Stimulated activated CD4-positive, alpha-beta T cell treated with anti-CD3 and anti-CD28 coated beads, Interleukin-15, amount 100 ng/mL, for 1 hour (primary cell): ENCODE data around the gene EIF2AK3.
"Not testable (repeated sequence)": the region's sequence is repeated elsewhere in the genome, so short reads cannot be mapped to it uniquely, and the experiment has no call there.

Experiments
- DNase-seq, 2 donors: peaks; one replicate each; pipeline ENCODE4 v3.0.0-alpha.2; 2020; ENCODE audit warnings: low read depth in 1 of 2, low spot score in 1 of 2

Gene EIF2AK3

GRCh38 chr2:88637464-88637863 is 10.2 kb upstream of the EIF2AK3 start:
- no peak for DNase-seq

DNA sequence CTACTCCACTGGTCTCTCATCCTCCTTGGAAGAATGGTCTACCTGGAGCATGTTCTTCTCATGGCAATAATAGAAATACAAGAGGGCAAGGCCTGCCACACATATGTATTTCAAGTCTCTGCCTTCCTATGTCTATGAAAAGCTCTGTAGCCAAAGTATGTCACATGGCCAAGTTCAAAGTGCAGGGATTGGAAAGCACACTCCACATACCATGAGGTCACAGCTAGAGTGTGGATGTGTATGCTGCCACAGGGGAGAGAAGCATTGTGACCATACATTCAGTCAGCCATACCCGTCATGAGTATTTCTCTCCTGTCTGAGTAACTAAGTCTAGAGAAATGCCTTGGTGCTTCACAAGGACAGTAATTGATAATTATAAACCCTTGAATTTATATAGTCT is 8.8 kb upstream of the EIF2AK3 start:
- DNase-seq: no peak

DNA sequence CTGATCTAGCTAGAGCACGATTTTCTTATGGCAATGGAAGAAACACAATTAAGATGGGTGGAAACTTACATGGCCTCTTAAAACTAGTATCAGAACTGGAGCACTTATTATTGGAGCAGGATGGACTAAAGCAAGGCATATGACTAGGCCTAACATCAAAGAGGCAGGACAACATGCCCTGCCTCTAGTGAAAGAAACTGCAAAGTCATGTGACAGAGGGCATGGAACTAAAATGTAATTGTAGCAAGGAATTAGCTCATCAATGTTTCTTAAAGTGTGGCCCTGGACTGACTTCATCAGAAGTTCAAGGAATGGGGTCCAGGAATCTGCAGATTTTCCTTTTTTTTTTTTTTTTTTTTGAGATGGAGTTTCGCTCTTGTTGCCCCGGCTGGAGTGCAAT is 5.3 kb upstream of the EIF2AK3 start:
- no peak for DNase-seq

- DNase-seq: no peak
Measured at GRCh38 chr2:88628571-88628939, 1.3 kb upstream of the EIF2AK3 start.

GRCh38 chr2:88627856-88628570 is 749 bp upstream of the EIF2AK3 start:
- peak; percentile 45 to 51 for DNase-seq

DNA sequence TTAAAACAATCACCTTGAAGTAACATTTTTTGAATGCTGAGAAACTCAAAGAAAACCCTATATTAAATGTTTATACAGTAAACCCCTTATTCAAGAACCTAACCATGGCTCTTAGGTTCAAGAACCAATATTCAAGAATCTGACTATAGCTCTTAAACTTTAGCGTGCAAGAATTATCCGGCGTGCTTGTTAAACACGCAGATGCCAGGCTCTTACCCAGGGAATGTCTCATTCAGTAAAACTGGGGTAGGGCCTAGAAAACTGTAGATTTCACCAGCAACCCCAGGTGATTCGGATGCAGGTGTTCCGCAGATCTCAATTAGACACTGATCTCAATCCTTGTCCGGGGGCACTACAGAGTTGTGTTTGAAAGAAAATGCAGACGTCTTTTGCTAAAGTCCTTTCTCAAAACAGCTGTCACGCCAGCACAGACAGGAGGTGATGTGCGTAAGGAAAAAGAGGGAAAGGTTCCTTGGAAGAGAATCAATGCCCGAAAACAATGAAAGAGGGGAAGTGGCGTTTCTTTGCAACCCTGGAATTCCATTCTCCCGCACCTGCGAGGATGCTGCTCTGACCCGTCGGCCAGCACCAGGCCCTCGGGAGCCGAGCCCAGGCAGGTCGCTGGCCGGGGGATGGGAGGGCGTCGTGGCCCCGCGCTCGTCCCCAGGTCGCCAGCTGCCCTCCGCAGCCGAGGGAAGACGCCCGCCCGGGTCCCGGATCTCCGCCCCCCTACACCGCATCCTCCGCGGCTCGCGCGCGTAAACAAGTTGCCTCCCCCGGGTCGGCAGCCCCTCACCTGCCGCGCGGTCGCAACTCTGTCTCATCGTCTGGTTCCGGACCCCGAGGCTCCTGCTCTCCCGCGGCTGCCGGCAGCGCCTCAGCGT is 851 bp downstream of the EIF2AK3 start:
- DNase-seq: peak; percentile 13 to 35

DNA sequence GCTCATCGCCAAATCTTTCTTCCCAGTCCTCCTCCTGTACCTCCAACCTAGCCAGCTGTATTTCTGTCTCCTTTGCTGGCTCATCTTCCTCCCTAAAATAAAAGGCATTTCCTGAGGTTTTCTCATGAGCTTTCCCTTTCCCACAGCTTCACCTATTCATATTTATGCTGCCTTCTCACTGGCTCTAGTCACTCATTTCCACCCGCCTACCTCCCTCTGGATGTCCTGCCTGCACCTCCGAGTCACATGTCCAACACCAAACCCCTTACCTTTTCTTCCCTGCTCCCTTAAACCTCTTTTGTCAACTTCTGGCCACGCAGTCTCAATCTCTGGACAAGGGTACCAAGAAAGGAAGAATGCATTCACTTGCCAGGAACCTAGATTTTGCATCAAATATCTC is 2.8 kb downstream of the EIF2AK3 start:
- no peak for DNase-seq

GRCh38 chr2:88623831-88624465 is 3.3 kb downstream of the EIF2AK3 start:
- DNase-seq: not testable (repeated sequence)

GRCh38 chr2:88622307-88622706 is 5.0 kb downstream of the EIF2AK3 start:
- no peak for DNase-seq

- no peak for DNase-seq
Measured at GRCh38 chr2:88621432-88621831, 5.8 kb downstream of the EIF2AK3 start.

- DNase-seq: no peak
Measured at GRCh38 chr2:88620015-88620414, 7.2 kb downstream of the EIF2AK3 start.

DNA sequence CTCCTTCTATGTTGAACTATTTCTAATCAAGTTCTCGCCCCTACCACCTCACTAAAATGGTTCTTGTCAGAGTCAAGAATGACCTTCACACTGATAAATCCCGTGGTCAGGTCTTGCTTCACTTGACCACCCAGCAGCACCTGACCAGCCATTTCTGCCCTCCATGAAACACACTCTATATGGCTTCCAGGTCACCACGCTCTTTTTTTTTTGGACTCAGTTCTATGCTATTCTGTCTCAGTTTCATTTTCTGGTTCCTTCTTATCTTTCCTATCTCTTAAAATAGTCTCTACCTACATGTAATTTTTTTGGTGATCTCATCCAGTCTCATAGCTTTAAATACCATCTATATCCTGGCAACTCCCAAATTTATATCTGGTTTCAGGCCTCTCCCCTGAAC is 11.4 kb downstream of the EIF2AK3 start:
- DNase-seq: no peak

GRCh38 chr2:88614497-88615157 is 12.6 kb downstream of the EIF2AK3 start:
- DNase-seq: no peak

- no peak for DNase-seq
Measured at GRCh38 chr2:88613921-88614320, 13.3 kb downstream of the EIF2AK3 start.

- no peak for DNase-seq
Measured at GRCh38 chr2:88608184-88608583, 19.1 kb downstream of the EIF2AK3 start.

- no peak for DNase-seq
Measured at GRCh38 chr2:88607416-88607815, 19.8 kb downstream of the EIF2AK3 start.

DNA sequence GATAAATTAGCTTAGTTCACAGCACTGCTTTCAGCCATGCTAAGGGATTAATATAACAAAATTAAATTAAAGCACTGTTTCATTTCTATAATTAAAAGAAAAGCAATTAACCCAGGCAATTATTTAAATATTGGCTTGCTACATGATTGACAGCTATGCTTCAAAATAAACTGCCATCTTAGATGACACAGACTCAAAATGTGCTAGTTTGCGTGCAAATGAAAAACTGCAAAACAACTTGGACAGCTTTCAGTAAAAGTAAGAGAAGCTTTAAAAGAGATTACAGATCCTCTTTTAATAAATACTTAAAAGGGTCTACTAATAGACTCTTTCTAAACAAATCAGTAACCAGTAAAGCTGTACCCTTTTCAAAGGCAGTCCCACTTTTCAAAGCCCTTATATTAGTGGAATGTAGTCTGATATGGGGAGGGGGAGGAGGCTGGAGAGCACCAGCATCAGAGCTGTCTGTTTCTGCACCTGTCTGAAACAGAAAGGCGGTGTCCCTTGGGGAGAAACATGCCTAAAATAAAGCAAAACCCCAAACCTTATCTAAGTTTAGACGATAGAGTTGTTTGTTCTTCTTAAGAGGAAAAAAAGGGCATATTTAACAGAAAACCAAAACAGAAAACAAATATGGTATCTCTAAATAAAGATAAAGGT is 20.8 kb downstream of the EIF2AK3 start:
- no peak for DNase-seq

DNA sequence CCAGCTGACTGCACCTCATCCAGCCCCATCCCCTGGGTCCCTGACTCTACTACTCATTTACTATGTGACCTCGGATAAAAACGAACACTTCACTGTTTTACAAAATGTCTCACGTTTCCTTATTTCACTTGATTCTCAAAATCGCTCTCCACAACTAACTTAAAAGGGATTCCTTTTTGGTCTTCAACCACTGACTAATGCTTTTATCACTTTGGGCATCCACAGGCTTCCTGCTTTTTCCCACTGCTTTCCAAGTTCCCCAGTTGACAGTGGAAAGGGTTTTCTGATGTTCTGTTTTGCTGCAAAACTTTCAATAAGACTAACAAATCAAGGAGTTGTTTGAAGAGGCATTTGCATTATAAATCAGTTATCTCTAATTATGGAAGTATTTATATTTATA is 24.1 kb downstream of the EIF2AK3 start:
- DNase-seq: no peak

DNA sequence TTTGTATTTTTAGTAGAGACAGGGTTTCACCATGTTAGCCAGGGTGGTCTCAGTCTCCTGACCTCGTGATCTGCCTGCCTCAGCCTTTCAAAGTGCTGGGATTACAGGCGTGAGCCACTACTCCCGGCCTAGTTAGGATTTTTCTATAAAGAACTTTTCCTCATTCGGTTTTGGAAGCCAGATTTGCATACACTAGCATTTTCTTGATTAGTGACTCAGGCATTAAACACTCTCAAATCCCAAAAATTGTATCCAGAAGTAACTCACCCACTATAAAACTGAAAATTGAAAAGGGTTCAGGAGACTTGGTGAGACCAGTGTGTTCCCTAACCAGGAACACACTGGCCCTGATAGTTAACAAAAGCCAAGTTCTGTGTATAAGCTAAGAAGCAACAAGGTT is 25.2 kb downstream of the EIF2AK3 start:
- no peak for DNase-seq

- no peak for DNase-seq
Measured at GRCh38 chr2:88601286-88601685, 26.0 kb downstream of the EIF2AK3 start.

DNA sequence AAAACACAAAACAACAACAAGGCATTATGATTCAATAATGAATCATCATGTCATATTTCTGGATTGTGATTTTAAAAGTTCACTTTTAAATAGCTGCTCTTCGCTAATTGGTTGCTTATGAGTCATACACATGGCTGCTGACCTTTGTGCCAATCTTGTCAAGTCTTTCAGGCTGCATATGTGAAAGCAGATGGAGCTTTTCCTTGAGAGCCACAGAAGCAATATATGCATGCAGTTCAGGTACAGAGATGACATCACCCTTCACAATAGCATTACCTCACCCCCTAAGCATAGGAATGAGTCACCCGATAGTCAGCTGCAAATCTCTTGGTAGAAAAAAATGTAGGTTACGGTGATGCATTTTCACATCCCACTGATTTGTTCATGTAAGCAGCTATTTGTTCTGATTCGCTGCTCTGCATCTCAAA is 27.2 kb downstream of the EIF2AK3 start:
- DNase-seq: peak in 1 of 2 donors; percentile 2
